Measurements from ENCODE around the gene KIAA1210.

Gene KIAA1210

GRCh38 chrX:119101168-119101567 is 26.4 kb downstream of the KIAA1210 start:
- TF ChIP-seq FOXM1 (IDR thresholded peaks at IDR 0.05; ENCODE audit: borderline replicate concordance, low read depth) (no peak), REST (IDR thresholded peaks at IDR 0.05; ENCODE audit: low read depth) (no peak), CEBPB (IDR thresholded peaks at IDR 0.05) (no peak), TEAD4 (IDR thresholded peaks at IDR 0.05) (no peak), RAD21 (IDR thresholded peaks at IDR 0.05; ENCODE audit: low read depth) (no peak), ZBTB7A (IDR thresholded peaks at IDR 0.05; ENCODE audit: low read depth) (no peak)

GRCh38 chrX:119095936-119096335 is 31.7 kb downstream of the KIAA1210 start:
- TF ChIP-seq MAX (IDR thresholded peaks at IDR 0.05) (no peak), USF1 (IDR thresholded peaks at IDR 0.05) (no peak), TEAD4 (IDR thresholded peaks at IDR 0.05) (no peak), CEBPB (IDR thresholded peaks at IDR 0.05) (no peak), FOXM1 (IDR thresholded peaks at IDR 0.05; ENCODE audit: borderline replicate concordance, low read depth) (no peak), EGR1 (IDR thresholded peaks at IDR 0.05) (no peak), NFIC (IDR thresholded peaks at IDR 0.05) (no peak), EP300 (IDR thresholded peaks at IDR 0.05; ENCODE audit: borderline replicate concordance) (no peak), TAF1 (IDR thresholded peaks at IDR 0.05; ENCODE audit: low read depth) (no peak)

- TF ChIP-seq FOXM1 (IDR thresholded peaks at IDR 0.05; ENCODE audit: borderline replicate concordance, low read depth) = no peak
- no peak for TF ChIP-seq CREB1 (IDR thresholded peaks at IDR 0.05; ENCODE audit: low read depth)
- no peak for TF ChIP-seq EGR1 (IDR thresholded peaks at IDR 0.05)
- TF ChIP-seq NFIC (IDR thresholded peaks at IDR 0.05) = no peak
- TF ChIP-seq ZBTB7A (IDR thresholded peaks at IDR 0.05; ENCODE audit: low read depth) = no peak
- no peak for TF ChIP-seq MAX (IDR thresholded peaks at IDR 0.05)
- no peak for TF ChIP-seq TEAD4 (IDR thresholded peaks at IDR 0.05)
- no peak for TF ChIP-seq YY1 (IDR thresholded peaks at IDR 0.05; ENCODE audit: low read depth)
- no peak for TF ChIP-seq EP300 (IDR thresholded peaks at IDR 0.05; ENCODE audit: borderline replicate concordance)
- TF ChIP-seq RAD21 (IDR thresholded peaks at IDR 0.05; ENCODE audit: low read depth) = no peak
- no peak for TF ChIP-seq TCF12 (IDR thresholded peaks at IDR 0.05; ENCODE audit: low read depth)
- no peak for TF ChIP-seq TAF1 (IDR thresholded peaks at IDR 0.05; ENCODE audit: low read depth)
- no peak for TF ChIP-seq REST (IDR thresholded peaks at IDR 0.05; ENCODE audit: low read depth)
Observed at GRCh38 chrX:119094819-119095218, 32.8 kb downstream of the KIAA1210 start.

- TF ChIP-seq TCF12 (IDR thresholded peaks at IDR 0.05; ENCODE audit: low read depth) (no peak), EGR1 (IDR thresholded peaks at IDR 0.05) (no peak), EP300 (IDR thresholded peaks at IDR 0.05; ENCODE audit: borderline replicate concordance) (no peak), ZBTB7A (IDR thresholded peaks at IDR 0.05; ENCODE audit: low read depth) (no peak), YY1 (IDR thresholded peaks at IDR 0.05; ENCODE audit: low read depth) (no peak), REST (IDR thresholded peaks at IDR 0.05; ENCODE audit: low read depth) (no peak)
Observed at GRCh38 chrX:119093991-119094735, 33.4 kb downstream of the KIAA1210 start.

- no peak for TF ChIP-seq TCF12 (IDR thresholded peaks at IDR 0.05; ENCODE audit: low read depth)
- no peak for TF ChIP-seq EP300 (IDR thresholded peaks at IDR 0.05; ENCODE audit: borderline replicate concordance)
- no peak for TF ChIP-seq TEAD4 (IDR thresholded peaks at IDR 0.05)
- no peak for TF ChIP-seq MAX (IDR thresholded peaks at IDR 0.05)
- no peak for TF ChIP-seq RAD21 (IDR thresholded peaks at IDR 0.05; ENCODE audit: low read depth)
- TF ChIP-seq USF1 (IDR thresholded peaks at IDR 0.05) = no peak
- TF ChIP-seq NFIC (IDR thresholded peaks at IDR 0.05) = no peak
- TF ChIP-seq CEBPB (IDR thresholded peaks at IDR 0.05) = no peak
- no peak for TF ChIP-seq CREB1 (IDR thresholded peaks at IDR 0.05; ENCODE audit: low read depth)
- TF ChIP-seq REST (IDR thresholded peaks at IDR 0.05; ENCODE audit: low read depth) = no peak
- no peak for TF ChIP-seq TAF1 (IDR thresholded peaks at IDR 0.05; ENCODE audit: low read depth)
- TF ChIP-seq FOXM1 (IDR thresholded peaks at IDR 0.05; ENCODE audit: borderline replicate concordance, low read depth) = no peak
- TF ChIP-seq YY1 (IDR thresholded peaks at IDR 0.05; ENCODE audit: low read depth) = no peak
- TF ChIP-seq EGR1 (IDR thresholded peaks at IDR 0.05) = no peak
- TF ChIP-seq ZBTB7A (IDR thresholded peaks at IDR 0.05; ENCODE audit: low read depth) = no peak
Observed at GRCh38 chrX:119090627-119091026, 37.0 kb downstream of the KIAA1210 start.
